ENCODE data around the gene FUS. TPM values are rescaled to one million over a fixed set of nuclear protein-coding genes. Genes with fewer than 3 reads are reported as not detected.

FUS gene
- total and polyA plus RNA-seq, 2 of the 8 experiments (the other 6 are each of a cell fraction or from before 2014, with no cell fraction given) = 484 to 685 TPM

DNA sequence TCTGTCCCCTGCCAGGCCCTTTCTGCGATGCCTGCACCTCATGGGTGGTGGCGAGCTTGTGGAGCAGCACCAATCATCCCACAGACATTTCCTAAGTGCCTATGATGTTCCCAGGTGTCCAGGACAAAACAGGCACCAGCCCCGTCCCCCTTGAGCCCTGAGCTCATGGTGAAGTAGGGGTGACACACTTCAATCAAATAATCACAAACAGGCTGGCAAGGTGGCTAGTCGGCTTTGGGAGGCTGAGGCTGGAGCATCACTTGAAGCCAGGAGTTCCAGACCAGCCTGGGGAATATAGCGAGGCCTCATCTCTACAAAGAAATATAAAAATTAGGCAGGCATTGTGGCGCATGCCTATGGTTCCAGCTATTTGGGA is 43.7 kb upstream of the FUS start:
- Histone ChIP-seq H2BK5ac (ENCODE audit: low read depth, low read length) (peak overlapping the region; percentile 97), H4K20me1 (replicated peaks in 1 of 2; ENCODE audit: control insufficient read depth in 1 of 2, insufficient read depth in 2 of 2, low read length in 2 of 2) (peaks cover 6 to 7% of the 10 kb centered on the region in 2 experiments)
- 96% methylated on average over 6 of the region's 6 CpGs; no CpG with 5 or more reads in 1 of the 2 experiments for WGBS, 2 experiments (ENCODE audit: extremely low coverage in 1 of 2, insufficient coverage in 1 of 2, insufficient read length in 1 of 2, insufficient replicate concordance in 2 of 2, low coverage in 1 of 2, low lambda C conversion rate in 2 of 2, missing lambda C conversion rate in 1 of 2)

More for the DNA sequence above, 43.7 kb upstream of the FUS start:
- Histone ChIP-seq H4K8ac (ENCODE audit: extremely low read depth, insufficient read depth, low read length) (no peak overlapping the region), H3K79me2 (ENCODE audit: control insufficient read depth in 1 of 2, insufficient read depth in 2 of 2, low read length in 2 of 2) (peaks cover 0 to 19% of the 10 kb centered on the region in 2 experiments; a peak in 2 of 4 replicates), H2BK15ac (ENCODE audit: low read length) (peak overlapping the region; percentile 100; the same call in 1 of the 2 replicates), H3K18ac (ENCODE audit: extremely low read depth, low read length) (no peak overlapping the region), H3K4ac (replicated peaks; ENCODE audit: insufficient read length, low read depth, low read length) (peak overlapping the region; percentile 33), H2BK12ac (ENCODE audit: low read depth, low read length) (peak overlapping the region; percentile 100), H2AFZ (ENCODE audit: low read length) (no peak overlapping the region), H3K9ac (replicated peaks in 1 of 4; ENCODE audit: extremely low read depth in 1 of 4, low read depth in 3 of 4, low read length in 3 of 4) (no peak overlapping the region), H3K56ac (replicated peaks; ENCODE audit: insufficient read length, low read depth, low read length) (no peak overlapping the region), H3K27me3 (replicated peaks in 1 of 4; ENCODE audit: control insufficient read depth in 3 of 4, extremely low read depth in 1 of 4, insufficient read depth in 3 of 4, low read length in 3 of 4) (no peaks in the 10 kb centered on the region), H3K36me3 (ENCODE audit: control insufficient read depth in 2 of 4, insufficient read depth in 4 of 4, low read length in 3 of 4) (peaks cover 11 to 23% (median 13%) of the 10 kb centered on the region in 4 experiments), H3K4me2 (ENCODE audit: insufficient read depth in 1 of 2, low read depth in 2 of 2, low read length in 2 of 2) (peak overlapping the region in 1 of 2 experiments; percentile 98; a peak in 1 of 4 replicates), H4K5ac (ENCODE audit: insufficient read length, low read depth, low read length) (no peak overlapping the region), H3K4me1 (replicated peaks in 1 of 4; ENCODE audit: control insufficient read depth in 3 of 4, insufficient read depth in 4 of 4, low read length in 3 of 4) (peaks cover 5 to 45% (median 35%) of the 10 kb centered on the region in 4 experiments), H3K23ac (ENCODE audit: insufficient read length) (no peak overlapping the region), H3K14ac (ENCODE audit: insufficient read length) (no peak overlapping the region), H3K4me3 (ENCODE audit: extremely low read depth in 1 of 4, insufficient read depth in 2 of 4, low read depth in 3 of 4, low read length in 4 of 4) (no peak overlapping the region), H2AK5ac (ENCODE audit: low read depth, low read length) (peak overlapping the region; percentile 100; the same call in 1 of the 2 replicates), H3K27ac (ENCODE audit: low read depth, low read length) (no peak overlapping the region), H3K79me1 (ENCODE audit: low read depth, low read length) (peaks cover 9% of the 10 kb centered on the region), H4K91ac (replicated peaks; ENCODE audit: insufficient read length, low read length) (peak overlapping the region; percentile 25), H3K9me3 (ENCODE audit: insufficient read depth in 2 of 2, low read depth in 1 of 2, low read length in 1 of 2) (no peaks in the 10 kb centered on the region), H2BK120ac (replicated peaks; ENCODE audit: low read depth, low read length) (peak overlapping the region; percentile 52), H3K23me2 (ENCODE audit: low read depth, low read length) (peaks cover 16% of the 10 kb centered on the region), H2BK20ac (ENCODE audit: low read length) (peak overlapping the region; percentile 98; the same call in 1 of the 2 replicates)
- TF ChIP-seq HDAC6 (IDR thresholded peaks at IDR 0.05; ENCODE audit: low read depth, low read length) (no peak), TCF12 (IDR thresholded peaks at IDR 0.05; ENCODE audit: low read depth, low read length) (no peak), ATF2 (IDR thresholded peaks at IDR 0.05; ENCODE audit: low read length) (no peak), RFX5 (IDR thresholded peaks at IDR 0.05; ENCODE audit: borderline replicate concordance, low read depth, low read length) (no peak), GTF2F1 (IDR thresholded peaks at IDR 0.05; ENCODE audit: borderline replicate concordance, low read depth, low read length) (no peak), MAX (IDR thresholded peaks at IDR 0.05) (no peak), HDAC2 (IDR thresholded peaks at IDR 0.05; ENCODE audit: borderline replicate concordance in 1 of 2, low read depth in 2 of 2, low read length in 2 of 2) (no peak)
- DNase-seq (ENCODE audit: low read depth in 1 of 2, low spot score in 2 of 2) (no peak), FAIRE-seq (no peak)
- POLR2A ChIA-PET (ENCODE audit: partially characterized antibody) = interaction anchor here (0.8 to 34.9 kb wide), 12 partner anchors 0 to 183 kb away, joined by 3 to 713 read pairs (median 6); partner anchors contain the start of genes BCKDK, FUS, HSD3B7 and KAT8
- CTCF ChIA-PET (ENCODE audit: partially characterized antibody) = interaction anchor here (0.6 to 2.6 kb wide), 6 partner anchors 8 to 201 kb away, joined by 3 to 10 read pairs (median 3); partner anchors contain the start of gene KAT8
